HG02588 (cell line): ENCODE results near the gene INTS12.
"Not testable (repeated sequence)": the region's sequence is repeated elsewhere in the genome, so short reads cannot be mapped to it uniquely, and the experiment has no call there.

Source experiments
- ATAC-seq: cut with Tn5 transposase; IDR thresholded peaks from one replicate; pipeline ENCODE4 v1.9.1; 2021; ENCODE audit warnings: mild to moderate bottlenecking, moderate library complexity; ENCODE audit not compliant: unreplicated experiment

Gene INTS12

GRCh38 chr4:105694812-105695211 lies 13.7 kb downstream of the INTS12 start:
- not testable (repeated sequence) for ATAC-seq

GRCh38 chr4:105686571-105686970 lies 21.9 kb downstream of the INTS12 start:
- no peak for ATAC-seq

GRCh38 chr4:105683038-105683437 lies 25.5 kb downstream of the INTS12 start:
- ATAC-seq: no peak

- ATAC-seq: no peak
Measured at GRCh38 chr4:105679186-105679585, 29.3 kb downstream of the INTS12 start.

GRCh38 chr4:105677709-105678108 lies 30.8 kb downstream of the INTS12 start:
- no peak for ATAC-seq

GRCh38 chr4:105674011-105674410 lies 34.5 kb downstream of the INTS12 start:
- ATAC-seq: no peak

GRCh38 chr4:105671301-105671700 lies 37.2 kb downstream of the INTS12 start:
- no peak for ATAC-seq

- ATAC-seq: no peak
Measured at GRCh38 chr4:105670684-105671083, 37.8 kb downstream of the INTS12 start.

GRCh38 chr4:105666693-105667092 lies 41.8 kb downstream of the INTS12 start:
- ATAC-seq: no peak

GRCh38 chr4:105662935-105663675 lies 45.4 kb downstream of the INTS12 start:
- no peak for ATAC-seq

GRCh38 chr4:105661028-105661427 lies 47.5 kb downstream of the INTS12 start:
- ATAC-seq: no peak

GRCh38 chr4:105659190-105659589 lies 49.3 kb downstream of the INTS12 start:
- no peak for ATAC-seq

- no peak for ATAC-seq
Measured at GRCh38 chr4:105657117-105657765, 51.2 kb downstream of the INTS12 start.

- ATAC-seq: no peak
Measured at GRCh38 chr4:105652286-105652888, 56.1 kb downstream of the INTS12 start.

- no peak for ATAC-seq
Measured at GRCh38 chr4:105651884-105652283, 56.6 kb downstream of the INTS12 start.

GRCh38 chr4:105650190-105650589 lies 58.3 kb downstream of the INTS12 start:
- no peak for ATAC-seq

- no peak for ATAC-seq
Measured at GRCh38 chr4:105645440-105645839, 63.0 kb downstream of the INTS12 start.

GRCh38 chr4:105644257-105644656 lies 64.2 kb downstream of the INTS12 start:
- ATAC-seq: no peak

- ATAC-seq: no peak
Measured at GRCh38 chr4:105641845-105642244, 66.6 kb downstream of the INTS12 start.

- ATAC-seq: peak; percentile 91
Measured at GRCh38 chr4:105637408-105638176, 70.9 kb downstream of the INTS12 start.

GRCh38 chr4:105634402-105635080 lies 73.9 kb downstream of the INTS12 start:
- ATAC-seq: no peak
